ENCODE measurements around the gene WWP2. TPM values are rescaled to one million over a fixed set of nuclear protein-coding genes. Genes with fewer than 3 reads are reported as not detected.

The WWP2 gene
- polyA plus RNA-seq, 1 donor from 2014 or later, result 11.9 TPM

DNA sequence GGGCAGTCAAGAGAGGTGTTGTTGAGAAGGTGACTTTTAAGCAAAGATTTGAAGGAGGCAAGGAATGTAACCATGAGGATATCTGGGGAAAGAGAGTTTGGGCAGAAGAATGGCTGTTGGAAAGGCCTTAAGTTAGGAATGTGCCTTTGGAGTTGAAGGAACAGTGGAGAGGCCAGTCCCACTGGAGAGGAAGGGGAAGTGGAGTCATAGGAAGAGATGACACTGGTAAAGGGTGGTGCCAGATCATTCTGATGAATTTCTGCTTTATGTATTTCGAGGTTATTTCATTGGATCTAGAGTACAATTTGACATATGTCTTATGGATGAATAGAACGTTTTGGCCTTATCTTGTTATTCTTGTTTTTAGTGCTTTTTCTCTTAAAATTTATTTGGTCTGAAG lies 93.5 kb downstream of the WWP2 start:
- Histone ChIP-seq H3K36me3 (ENCODE audit: insufficient read depth, low read length) (no peaks in the 10 kb centered on the region), H3K4me2 (ENCODE audit: low read length) (no peak overlapping the region), H3K4me3 (ENCODE audit: low read length) (no peak overlapping the region), H3F3A (ENCODE audit: insufficient read depth, low read length, poor library complexity, severe bottlenecking) (no peaks in the 10 kb centered on the region), H3K27me3 (ENCODE audit: insufficient read depth, low read depth, low read length) (no peaks in the 10 kb centered on the region), H3K27ac (ENCODE audit: low read length) (no peak overlapping the region), H4K20me1 (ENCODE audit: insufficient read depth) (no peaks in the 10 kb centered on the region), H3K9me3 (ENCODE audit: low read length) (no peaks in the 10 kb centered on the region), H3K9ac (ENCODE audit: low read length) (no peak overlapping the region), H3K9me2 (ENCODE audit: insufficient read depth, low read length) (no peaks in the 10 kb centered on the region), H3K79me2 (replicated peaks; ENCODE audit: insufficient read depth, low read length) (no peaks in the 10 kb centered on the region), H2AFZ (ENCODE audit: low read depth, low read length) (no peak overlapping the region)
- TF ChIP-seq, protein P1, sequence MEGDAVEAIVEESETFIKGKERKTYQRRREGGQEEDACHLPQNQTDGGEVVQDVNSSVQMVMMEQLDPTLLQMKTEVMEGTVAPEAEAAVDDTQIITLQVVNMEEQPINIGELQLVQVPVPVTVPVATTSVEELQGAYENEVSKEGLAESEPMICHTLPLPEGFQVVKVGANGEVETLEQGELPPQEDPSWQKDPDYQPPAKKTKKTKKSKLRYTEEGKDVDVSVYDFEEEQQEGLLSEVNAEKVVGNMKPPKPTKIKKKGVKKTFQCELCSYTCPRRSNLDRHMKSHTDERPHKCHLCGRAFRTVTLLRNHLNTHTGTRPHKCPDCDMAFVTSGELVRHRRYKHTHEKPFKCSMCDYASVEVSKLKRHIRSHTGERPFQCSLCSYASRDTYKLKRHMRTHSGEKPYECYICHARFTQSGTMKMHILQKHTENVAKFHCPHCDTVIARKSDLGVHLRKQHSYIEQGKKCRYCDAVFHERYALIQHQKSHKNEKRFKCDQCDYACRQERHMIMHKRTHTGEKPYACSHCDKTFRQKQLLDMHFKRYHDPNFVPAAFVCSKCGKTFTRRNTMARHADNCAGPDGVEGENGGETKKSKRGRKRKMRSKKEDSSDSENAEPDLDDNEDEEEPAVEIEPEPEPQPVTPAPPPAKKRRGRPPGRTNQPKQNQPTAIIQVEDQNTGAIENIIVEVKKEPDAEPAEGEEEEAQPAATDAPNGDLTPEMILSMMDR (IDR thresholded peaks at IDR 0.05; ENCODE audit: poor library complexity, severe bottlenecking), result no peak
- no peak for TF ChIP-seq MXI1 (conservative IDR thresholded peaks at IDR 0.05; ENCODE audit: poor library complexity, severe bottlenecking)
- no peak for TF ChIP-seq RAD21 (conservative IDR thresholded peaks at IDR 0.05)
- no peak for TF ChIP-seq EZH2 (IDR thresholded peaks at IDR 0.05; ENCODE audit: borderline replicate concordance, insufficient read depth, low read length, poor library complexity, severe bottlenecking)
- TF ChIP-seq, protein P2, sequence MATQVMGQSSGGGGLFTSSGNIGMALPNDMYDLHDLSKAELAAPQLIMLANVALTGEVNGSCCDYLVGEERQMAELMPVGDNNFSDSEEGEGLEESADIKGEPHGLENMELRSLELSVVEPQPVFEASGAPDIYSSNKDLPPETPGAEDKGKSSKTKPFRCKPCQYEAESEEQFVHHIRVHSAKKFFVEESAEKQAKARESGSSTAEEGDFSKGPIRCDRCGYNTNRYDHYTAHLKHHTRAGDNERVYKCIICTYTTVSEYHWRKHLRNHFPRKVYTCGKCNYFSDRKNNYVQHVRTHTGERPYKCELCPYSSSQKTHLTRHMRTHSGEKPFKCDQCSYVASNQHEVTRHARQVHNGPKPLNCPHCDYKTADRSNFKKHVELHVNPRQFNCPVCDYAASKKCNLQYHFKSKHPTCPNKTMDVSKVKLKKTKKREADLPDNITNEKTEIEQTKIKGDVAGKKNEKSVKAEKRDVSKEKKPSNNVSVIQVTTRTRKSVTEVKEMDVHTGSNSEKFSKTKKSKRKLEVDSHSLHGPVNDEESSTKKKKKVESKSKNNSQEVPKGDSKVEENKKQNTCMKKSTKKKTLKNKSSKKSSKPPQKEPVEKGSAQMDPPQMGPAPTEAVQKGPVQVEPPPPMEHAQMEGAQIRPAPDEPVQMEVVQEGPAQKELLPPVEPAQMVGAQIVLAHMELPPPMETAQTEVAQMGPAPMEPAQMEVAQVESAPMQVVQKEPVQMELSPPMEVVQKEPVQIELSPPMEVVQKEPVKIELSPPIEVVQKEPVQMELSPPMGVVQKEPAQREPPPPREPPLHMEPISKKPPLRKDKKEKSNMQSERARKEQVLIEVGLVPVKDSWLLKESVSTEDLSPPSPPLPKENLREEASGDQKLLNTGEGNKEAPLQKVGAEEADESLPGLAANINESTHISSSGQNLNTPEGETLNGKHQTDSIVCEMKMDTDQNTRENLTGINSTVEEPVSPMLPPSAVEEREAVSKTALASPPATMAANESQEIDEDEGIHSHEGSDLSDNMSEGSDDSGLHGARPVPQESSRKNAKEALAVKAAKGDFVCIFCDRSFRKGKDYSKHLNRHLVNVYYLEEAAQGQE (IDR thresholded peaks at IDR 0.05; ENCODE audit: borderline replicate concordance), result no peak
- no peak for TF ChIP-seq TAF1 (IDR thresholded peaks at IDR 0.05; ENCODE audit: low read depth)

DNA sequence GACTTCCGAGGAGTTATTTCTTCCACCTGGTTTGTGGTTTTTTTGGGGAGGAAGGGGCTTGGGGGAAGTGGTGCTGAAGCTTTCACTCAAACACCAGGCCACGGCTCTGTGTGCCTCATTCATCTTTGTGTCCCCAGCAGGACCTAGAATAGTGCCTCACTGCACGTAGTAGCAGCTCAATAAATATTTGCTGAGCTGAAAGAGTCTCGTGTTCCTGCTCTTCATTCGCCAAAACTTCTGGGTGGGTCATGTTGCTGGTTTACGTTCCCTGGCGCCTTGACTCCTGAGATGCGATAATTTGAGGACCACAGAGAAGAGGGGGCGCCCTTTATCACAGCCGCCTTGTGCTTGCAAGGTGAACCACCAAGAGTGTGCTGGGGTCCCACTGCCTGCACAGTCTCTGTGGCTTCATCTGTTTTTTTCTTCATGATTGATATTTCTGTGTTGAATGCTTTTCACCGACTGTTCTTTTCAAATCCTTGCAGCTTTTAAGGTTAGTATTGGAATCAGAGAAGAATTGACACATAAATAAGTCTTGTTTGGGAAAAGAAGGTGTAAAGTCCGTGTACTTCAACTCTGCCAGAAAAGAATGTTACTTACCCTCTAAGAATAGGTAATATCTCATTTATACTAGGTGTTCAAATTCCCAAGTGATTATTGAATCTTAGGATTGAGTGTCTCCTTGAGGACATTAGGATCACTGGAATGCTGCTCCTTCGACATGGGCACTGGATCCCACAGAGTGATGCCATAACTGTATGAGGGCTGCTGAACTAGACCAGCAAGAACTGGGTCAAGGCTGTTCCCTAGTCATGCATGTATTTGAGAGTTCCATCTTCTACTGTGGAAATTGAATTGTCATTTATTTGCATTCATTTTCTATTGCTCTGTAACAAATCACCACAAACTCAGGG lies 96.3 kb downstream of the WWP2 start:
- no peak overlapping the region for H3K4me2 ChIP-seq (ENCODE audit: low read length)
- H3K4me3 ChIP-seq (ENCODE audit: low read length), result no peak overlapping the region
- H3K36me3 ChIP-seq (ENCODE audit: insufficient read depth, low read length), result no peaks in the 10 kb centered on the region
- no peaks in the 10 kb centered on the region for H3F3A ChIP-seq (ENCODE audit: insufficient read depth, low read length, poor library complexity, severe bottlenecking)
- H4K20me1 ChIP-seq (ENCODE audit: insufficient read depth), result no peaks in the 10 kb centered on the region
- no peak overlapping the region for H3K9ac ChIP-seq (ENCODE audit: low read length)
- H3K9me3 ChIP-seq (ENCODE audit: low read length), result no peaks in the 10 kb centered on the region
- no peak overlapping the region for H3K27ac ChIP-seq (ENCODE audit: low read length)
- no peaks in the 10 kb centered on the region for H3K79me2 ChIP-seq (replicated peaks; ENCODE audit: insufficient read depth, low read length)
- no peak overlapping the region for H2AFZ ChIP-seq (ENCODE audit: low read depth, low read length)
- H3K27me3 ChIP-seq (ENCODE audit: insufficient read depth, low read depth, low read length), result no peaks in the 10 kb centered on the region
- H3K9me2 ChIP-seq (ENCODE audit: insufficient read depth, low read length), result no peaks in the 10 kb centered on the region
- TF ChIP-seq TAF1 (IDR thresholded peaks at IDR 0.05; ENCODE audit: low read depth) (no peak), RAD21 (conservative IDR thresholded peaks at IDR 0.05) (no peak), SMC3 (conservative IDR thresholded peaks at IDR 0.05; ENCODE audit: poor library complexity) (no peak), EZH2 (IDR thresholded peaks at IDR 0.05; ENCODE audit: borderline replicate concordance, insufficient read depth, low read length, poor library complexity, severe bottlenecking) (no peak), POLR2AphosphoS5 (IDR thresholded peaks at IDR 0.05) (no peak), MXI1 (conservative IDR thresholded peaks at IDR 0.05; ENCODE audit: poor library complexity, severe bottlenecking) (no peak), EP300 (conservative IDR thresholded peaks at IDR 0.05; ENCODE audit: poor library complexity, severe bottlenecking) (no peak)
- TF ChIP-seq, protein P1 (IDR thresholded peaks at IDR 0.05; ENCODE audit: poor library complexity, severe bottlenecking), result no peak
- TF ChIP-seq, protein P2 (IDR thresholded peaks at IDR 0.05; ENCODE audit: borderline replicate concordance), result no peak
